HUES48 (cell line): Measurements from ENCODE around the gene FBRS.
"Not testable (repeated sequence)": the region's sequence is repeated elsewhere in the genome, so short reads cannot be mapped to it uniquely, and the experiment has no call there.

Experiments
- H3K27ac ChIP-seq: one replicate; pipeline ENCODE4 v1.7.0; 2013; ENCODE audit warnings: low read depth, low read length, inconsistent platforms
- H3K27me3 ChIP-seq: 2 replicates; pipeline ENCODE4 v1.6.1; 2013; ENCODE audit warnings: mild to moderate bottlenecking, low read length; ENCODE audit not compliant: control insufficient read depth, insufficient read depth
- H3K36me3 ChIP-seq: 2 replicates; pipeline ENCODE4 v1.6.1; 2013; ENCODE audit warnings: low read length; ENCODE audit not compliant: control insufficient read depth, insufficient read depth
- H3K4me1 ChIP-seq: 2 replicates; pipeline ENCODE4 v1.6.1; 2013; ENCODE audit warnings: mild to moderate bottlenecking, low read length; ENCODE audit not compliant: control insufficient read depth, insufficient read depth
- H3K4me3 ChIP-seq: 2 replicates; pipeline ENCODE4 v1.5.1; 2013; ENCODE audit warnings: mild to moderate bottlenecking, low read depth, low read length
- H3K9ac ChIP-seq: 2 replicates; pipeline ENCODE4 v1.6.1; 2013; ENCODE audit warnings: mild to moderate bottlenecking, low read depth, low read length, moderate library complexity
- H3K9me3 ChIP-seq: 2 replicates; pipeline ENCODE4 v1.6.1; 2013; ENCODE audit warnings: low read length; ENCODE audit not compliant: control insufficient read depth, insufficient read depth

FBRS gene

GRCh38 chr16:30623536-30624283 is 34.5 kb upstream of the FBRS start:
- H3K27ac ChIP-seq: no peak overlapping the region
- H3K4me3 ChIP-seq: no peak overlapping the region
- no peak overlapping the region for H3K9ac ChIP-seq
- no peaks in the 10 kb centered on the region for H3K9me3 ChIP-seq
- H3K36me3 ChIP-seq: no peaks in the 10 kb centered on the region
- no peaks in the 10 kb centered on the region for H3K4me1 ChIP-seq
- no peaks in the 10 kb centered on the region; the same call in 1 of the 2 replicates for H3K27me3 ChIP-seq

DNA sequence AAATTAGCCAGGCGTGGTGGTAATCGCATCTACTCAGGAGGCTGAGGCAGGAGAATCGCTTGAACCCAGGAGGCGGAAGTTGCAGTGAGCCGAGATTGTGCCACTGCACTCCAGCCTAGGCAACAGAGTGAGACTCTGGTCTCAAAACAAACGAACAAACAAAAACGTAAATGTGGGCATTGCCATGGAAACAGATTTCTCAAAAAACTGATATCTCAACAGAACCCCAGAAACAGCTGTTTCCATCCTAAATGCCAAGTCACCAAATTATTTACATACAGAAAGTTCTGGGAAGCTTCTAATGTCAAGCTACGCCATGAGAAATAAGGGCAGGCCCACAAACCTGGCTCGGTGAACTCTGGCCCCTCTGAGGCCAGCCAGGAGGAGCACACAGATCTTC is 32.0 kb upstream of the FBRS start:
- Histone ChIP-seq H3K27me3 (no peaks in the 10 kb centered on the region), H3K4me3 (no peak overlapping the region), H3K27ac (no peak overlapping the region), H3K9me3 (no peaks in the 10 kb centered on the region), H3K9ac (no peak overlapping the region), H3K4me1 (no peaks in the 10 kb centered on the region), H3K36me3 (no peaks in the 10 kb centered on the region)

GRCh38 chr16:30628628-30629540 is 29.3 kb upstream of the FBRS start:
- H3K9me3 ChIP-seq: no peaks in the 10 kb centered on the region
- H3K4me3 ChIP-seq: no peak overlapping the region
- H3K4me1 ChIP-seq: no peaks in the 10 kb centered on the region
- no peak overlapping the region for H3K9ac ChIP-seq
- no peaks in the 10 kb centered on the region for H3K36me3 ChIP-seq
- no peak overlapping the region for H3K27ac ChIP-seq
- H3K27me3 ChIP-seq: no peaks in the 10 kb centered on the region

DNA sequence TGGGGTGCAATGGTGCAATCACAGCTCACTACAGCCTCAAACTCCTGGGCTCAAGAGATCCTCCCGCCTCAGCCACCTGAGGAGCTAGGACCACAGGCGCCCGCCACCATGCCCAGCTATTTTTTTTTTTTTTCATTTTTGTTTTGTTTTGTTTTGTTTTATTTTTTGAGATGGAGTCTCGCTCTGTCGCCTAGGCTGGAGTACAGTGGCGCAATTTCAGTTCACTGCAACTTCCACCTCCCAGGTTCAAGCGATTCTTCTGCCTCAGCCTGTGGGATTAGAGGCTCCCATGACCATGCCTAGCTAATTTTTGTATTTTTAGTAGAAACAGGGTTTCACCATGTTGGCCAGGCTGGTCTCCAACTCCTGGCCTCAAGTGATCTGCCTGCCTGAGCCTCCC is 25.8 kb upstream of the FBRS start:
- H3K9ac ChIP-seq, H3K36me3 ChIP-seq, H3K9me3 ChIP-seq, H3K4me3 ChIP-seq, H3K27ac ChIP-seq, H3K4me1 ChIP-seq, H3K27me3 ChIP-seq: not testable (repeated sequence)

DNA sequence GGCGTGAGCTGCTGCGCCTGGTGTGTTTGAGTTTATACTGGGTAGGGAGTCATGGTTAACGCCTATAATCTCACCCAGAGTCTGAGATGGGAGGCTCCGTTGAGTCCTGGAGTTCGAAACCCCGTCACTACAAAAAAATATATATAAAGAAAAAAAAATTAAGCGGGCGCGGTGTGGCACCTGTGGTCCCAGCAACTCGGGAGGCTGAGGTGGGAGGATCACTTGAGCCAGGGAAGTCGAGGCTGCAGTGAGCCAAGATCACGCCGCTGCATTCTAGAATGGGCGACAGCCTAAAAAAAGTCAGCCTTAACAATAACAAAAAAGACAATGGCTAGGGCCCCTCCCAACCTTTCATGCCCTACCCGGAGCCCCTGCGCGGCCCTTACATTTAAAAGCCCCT is 24.7 kb upstream of the FBRS start:
- Histone ChIP-seq H3K9me3 (no peaks in the 10 kb centered on the region), H3K27ac (peak overlapping the region; percentile 78)

GRCh38 chr16:30636599-30636998 is 21.6 kb upstream of the FBRS start:
- Histone ChIP-seq H3K4me3 (no peak overlapping the region), H3K4me1 (no peaks in the 10 kb centered on the region), H3K36me3 (no peaks in the 10 kb centered on the region), H3K9ac (no peak overlapping the region), H3K27ac (no peak overlapping the region), H3K9me3 (no peaks in the 10 kb centered on the region), H3K27me3 (no peaks in the 10 kb centered on the region)

More for the DNA sequence above, 24.7 kb upstream of the FBRS start:
- 0 out of 2 replicates have a peak overlapping the region, but pooled peaks have one; percentile 76 for H3K9ac ChIP-seq
- H3K36me3 ChIP-seq: no peaks in the 10 kb centered on the region
- H3K4me3 ChIP-seq: peak overlapping the region; percentile 78
- H3K27me3 ChIP-seq: no peaks in the 10 kb centered on the region
- no peaks in the 10 kb centered on the region for H3K4me1 ChIP-seq

GRCh38 chr16:30637139-30637538 is 21.1 kb upstream of the FBRS start:
- H3K9me3 ChIP-seq, H3K27me3 ChIP-seq, H3K4me1 ChIP-seq, H3K36me3 ChIP-seq, H3K4me3 ChIP-seq, H3K27ac ChIP-seq, H3K9ac ChIP-seq: not testable (repeated sequence)

- Histone ChIP-seq H3K9ac (no peak overlapping the region), H3K9me3 (no peaks in the 10 kb centered on the region), H3K36me3 (no peaks in the 10 kb centered on the region), H3K4me3 (no peak overlapping the region), H3K27me3 (no peaks in the 10 kb centered on the region), H3K27ac (no peak overlapping the region), H3K4me1 (no peaks in the 10 kb centered on the region)
Measured at GRCh38 chr16:30637944-30638343, 20.3 kb upstream of the FBRS start.

DNA sequence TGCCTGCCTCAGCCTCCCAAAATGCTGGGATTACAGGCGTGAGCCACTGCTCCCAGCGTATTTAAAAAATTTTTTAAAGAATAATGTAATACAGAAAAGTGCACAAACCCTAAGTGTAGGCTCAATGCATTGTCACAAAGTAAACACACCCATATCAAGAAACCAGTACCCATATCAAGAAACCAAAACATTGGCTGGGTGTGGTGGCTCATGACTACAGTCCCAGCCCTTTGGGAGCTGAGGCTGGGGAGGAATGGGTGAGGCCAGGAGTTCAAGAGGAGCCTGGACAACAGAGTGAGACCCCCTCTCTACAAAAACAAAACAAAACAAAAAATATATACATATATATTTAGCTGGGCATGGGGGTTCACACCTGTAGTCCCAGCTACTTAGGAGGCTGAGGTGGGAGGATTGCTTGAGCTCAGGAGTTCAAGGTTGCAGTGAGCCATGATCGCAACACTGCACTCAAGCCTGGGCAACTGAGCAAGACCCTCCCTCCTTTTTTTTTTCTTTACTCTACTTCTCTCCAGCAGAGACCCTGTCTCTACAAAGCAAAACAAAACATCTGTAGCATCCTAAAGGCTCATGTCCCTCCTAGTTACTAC is 16.8 kb upstream of the FBRS start:
- Histone ChIP-seq H3K4me3 (no peak overlapping the region), H3K27ac (no peak overlapping the region), H3K27me3 (peaks cover 3% of the 10 kb centered on the region; the same call in 1 of the 2 replicates), H3K36me3 (no peaks in the 10 kb centered on the region), H3K9me3 (no peaks in the 10 kb centered on the region), H3K9ac (no peak overlapping the region), H3K4me1 (no peaks in the 10 kb centered on the region)

GRCh38 chr16:30644334-30644830 is 13.8 kb upstream of the FBRS start:
- H3K36me3 ChIP-seq: no peaks in the 10 kb centered on the region
- H3K9me3 ChIP-seq: no peaks in the 10 kb centered on the region
- H3K27me3 ChIP-seq: peaks cover 3% of the 10 kb centered on the region; the same call in 1 of the 2 replicates
- H3K27ac ChIP-seq: no peak overlapping the region
- no peak overlapping the region for H3K4me3 ChIP-seq
- no peak overlapping the region for H3K9ac ChIP-seq
- H3K4me1 ChIP-seq: no peaks in the 10 kb centered on the region
